CD4-positive, CD25-positive, alpha-beta regulatory T cell (primary cell): ENCODE measurements around the gene PDE5A. TPM values are rescaled to one million over a fixed set of nuclear protein-coding genes. Genes with fewer than 3 reads are reported as not detected.

Source experiments
- ATAC-seq, 2 donors: fragments of 150-1000 bp; cut with Tn5 transposase; one replicate each; pipeline ENCODE4 v1.10.0; 2021; ENCODE audit warnings: low read depth in 2 of 2, moderate number of reproducible peaks in 2 of 2, moderate library complexity in 1 of 2
- DNase-seq, 3 donors: peaks; one replicate each; pipeline versions ENCODE4 v3.0.0 to v3.0.0-alpha.2; 2012 to 2022; ENCODE audit warnings: mixed read lengths in 1 of 3
- H3K27ac ChIP-seq: one replicate; pipeline ENCODE4 v1.7.0; 2013; ENCODE audit warnings: mild to moderate bottlenecking, low read length; ENCODE audit not compliant: insufficient read depth, poor library complexity, severe bottlenecking
- H3K27me3 ChIP-seq: one replicate; pipeline ENCODE4 v1.7.0; 2013; ENCODE audit warnings: low read length; ENCODE audit not compliant: control insufficient read depth, insufficient read depth
- H3K36me3 ChIP-seq: one replicate; pipeline ENCODE4 v1.7.0; 2013; ENCODE audit warnings: mild to moderate bottlenecking, low read length, moderate library complexity; ENCODE audit not compliant: control insufficient read depth, insufficient read depth
- H3K4me1 ChIP-seq: 2 replicates; pipeline ENCODE4 v1.7.0; 2013; ENCODE audit warnings: mild to moderate bottlenecking, low read length; ENCODE audit not compliant: insufficient read depth, control insufficient read depth, poor library complexity, severe bottlenecking
- H3K4me3 ChIP-seq: one replicate; pipeline ENCODE4 v1.7.0; 2013; ENCODE audit warnings: low read depth, mild to moderate bottlenecking, low read length, moderate library complexity
- H3K9me3 ChIP-seq, 2 experiments: 1 replicate in 1 of 2; 2 replicates in 1 of 2; pipeline ENCODE4 v1.7.0; 2013; ENCODE audit warnings: low read length in 2 of 2, mild to moderate bottlenecking in 1 of 2, moderate library complexity in 1 of 2; ENCODE audit not compliant: control insufficient read depth in 2 of 2
- H3K27ac Mint-ChIP-seq, 3 donors: one replicate each; pipeline ENCODE4 v1.8.0; 2020 to 2022; ENCODE audit warnings: mild to moderate bottlenecking in 3 of 3, mixed read lengths in 3 of 3, moderate library complexity in 2 of 3
- H3K27me3 Mint-ChIP-seq: one replicate; pipeline ENCODE4 v1.8.0; 2022; ENCODE audit warnings: mild to moderate bottlenecking, mixed read lengths
- H3K36me3 Mint-ChIP-seq: one replicate; pipeline ENCODE4 v1.8.0; 2020; ENCODE audit warnings: mixed read lengths
- H3K4me1 Mint-ChIP-seq, 4 donors: one replicate each; pipeline ENCODE4 v1.8.0; 2020 to 2022; ENCODE audit warnings: mixed read lengths in 4 of 4, mild to moderate bottlenecking in 1 of 4
- H3K4me3 Mint-ChIP-seq, 4 donors: one replicate each; pipeline ENCODE4 v1.8.0; 2020 to 2022; ENCODE audit warnings: mild to moderate bottlenecking in 4 of 4, mixed read lengths in 4 of 4, moderate library complexity in 3 of 4
- H3K9me3 Mint-ChIP-seq, 7 donors: one replicate each; pipeline ENCODE4 v1.8.0; 2020 to 2022; ENCODE audit warnings: mixed read lengths in 7 of 7, mild to moderate bottlenecking in 3 of 7, moderate library complexity in 2 of 7
- polyA plus RNA-seq, 4 donors: library from polyadenylated mRNA; unstranded; fragments of 300-500 nt; fragmentation: Illumina TruSeq; gene quantifications; one replicate each; pipeline ENCODE4 v1.2.3, GENCODE V29; 2021
- total RNA-seq: library from RNA; stranded (reverse); gene quantifications from one replicate; pipeline ENCODE4 v1.2.3, GENCODE V29; 2022

Gene PDE5A
- total and polyA plus RNA-seq, 5 donors from 2014 or later: 0.63 to 4.9 (median 1.3) TPM

- Mint-ChIP-seq H3K9me3 (peaks cover 0 to 10% (median 1%) of the 10 kb centered on the region in 7 donors), H3K4me1 (no peaks in the 10 kb centered on the region), H3K27ac (no peak overlapping the region), H3K36me3 (no peaks in the 10 kb centered on the region), H3K4me3 (no peak overlapping the region), H3K27me3 (no peaks in the 10 kb centered on the region)
- Histone ChIP-seq H3K4me1 (no peaks in the 10 kb centered on the region), H3K27ac (no peak overlapping the region), H3K36me3 (no peaks in the 10 kb centered on the region), H3K27me3 (no peaks in the 10 kb centered on the region), H3K9me3 (no peaks in the 10 kb centered on the region), H3K4me3 (no peak overlapping the region)
- ATAC-seq (no peak), DNase-seq (no peak)
These were observed 48.3 kb downstream of the PDE5A start for GRCh38 chr4:119580293-119580692.

GRCh38 chr4:119579823-119580222 lies 48.8 kb downstream of the PDE5A start:
- no peak for ATAC-seq
- no peaks in the 10 kb centered on the region for H3K4me1 Mint-ChIP-seq
- no peak overlapping the region for H3K4me3 Mint-ChIP-seq
- Histone ChIP-seq H3K27me3 (no peaks in the 10 kb centered on the region), H3K4me3 (no peak overlapping the region), H3K4me1 (no peaks in the 10 kb centered on the region), H3K36me3 (no peaks in the 10 kb centered on the region), H3K9me3 (no peaks in the 10 kb centered on the region), H3K27ac (no peak overlapping the region)
- H3K27me3 Mint-ChIP-seq: no peaks in the 10 kb centered on the region
- H3K36me3 Mint-ChIP-seq: no peaks in the 10 kb centered on the region
- no peak for DNase-seq
- peaks cover 0 to 13% (median 3%) of the 10 kb centered on the region in 7 donors for H3K9me3 Mint-ChIP-seq
- no peak overlapping the region for H3K27ac Mint-ChIP-seq

GRCh38 chr4:119570401-119570800 lies 58.2 kb downstream of the PDE5A start:
- H3K9me3 ChIP-seq: no peaks in the 10 kb centered on the region
- H3K27me3 ChIP-seq: no peaks in the 10 kb centered on the region
- DNase-seq: no peak
- no peaks in the 10 kb centered on the region for H3K36me3 Mint-ChIP-seq
- no peaks in the 10 kb centered on the region for H3K4me1 ChIP-seq
- peaks cover 13% of the 10 kb centered on the region for H3K27me3 Mint-ChIP-seq
- no peak for ATAC-seq
- H3K4me1 Mint-ChIP-seq: no peaks in the 10 kb centered on the region
- no peak overlapping the region for H3K27ac ChIP-seq
- no peak overlapping the region for H3K4me3 ChIP-seq
- H3K27ac Mint-ChIP-seq: no peak overlapping the region
- no peaks in the 10 kb centered on the region for H3K36me3 ChIP-seq
- peaks cover 0 to 9% (median 4%) of the 10 kb centered on the region in 7 donors for H3K9me3 Mint-ChIP-seq
- H3K4me3 Mint-ChIP-seq: no peak overlapping the region

- Mint-ChIP-seq H3K27me3 (peaks cover 5% of the 10 kb centered on the region), H3K4me3 (no peak overlapping the region), H3K4me1 (no peaks in the 10 kb centered on the region), H3K27ac (no peak overlapping the region), H3K9me3 (peaks cover 3 to 18% (median 6%) of the 10 kb centered on the region in 7 donors), H3K36me3 (peaks cover 4% of the 10 kb centered on the region)
- ATAC-seq (no peak), DNase-seq (no peak)
- H3K27ac ChIP-seq: no peak overlapping the region
- H3K4me1 ChIP-seq: no peaks in the 10 kb centered on the region
- no peaks in the 10 kb centered on the region for H3K36me3 ChIP-seq
- no peaks in the 10 kb centered on the region for H3K27me3 ChIP-seq
- H3K4me3 ChIP-seq: no peak overlapping the region
- peaks cover 13 to 14% of the 10 kb centered on the region in 2 experiments for H3K9me3 ChIP-seq
These were observed 64.5 kb downstream of the PDE5A start for GRCh38 chr4:119564106-119564505.

- H3K36me3 Mint-ChIP-seq: peaks cover 4% of the 10 kb centered on the region
- no peaks in the 10 kb centered on the region for H3K36me3 ChIP-seq
- ATAC-seq (no peak), DNase-seq (peak in 1 of 3 donors; percentile 20)
- H3K27ac ChIP-seq: no peak overlapping the region
- peaks cover 9 to 10% of the 10 kb centered on the region in 2 experiments for H3K9me3 ChIP-seq
- no peaks in the 10 kb centered on the region for H3K4me1 ChIP-seq
- no peaks in the 10 kb centered on the region for H3K4me1 Mint-ChIP-seq
- H3K27me3 ChIP-seq: no peaks in the 10 kb centered on the region
- H3K4me3 ChIP-seq: no peak overlapping the region
- no peak overlapping the region for H3K27ac Mint-ChIP-seq
- H3K27me3 Mint-ChIP-seq: no peaks in the 10 kb centered on the region
- H3K9me3 Mint-ChIP-seq: peaks cover 2 to 9% (median 6%) of the 10 kb centered on the region in 7 donors
- no peak overlapping the region for H3K4me3 Mint-ChIP-seq
These were observed 69.5 kb downstream of the PDE5A start for GRCh38 chr4:119559044-119559647.

- no peaks in the 10 kb centered on the region for H3K9me3 ChIP-seq
- Mint-ChIP-seq H3K4me1 (no peaks in the 10 kb centered on the region), H3K36me3 (peaks cover 22% of the 10 kb centered on the region), H3K27ac (no peak overlapping the region), H3K9me3 (no peaks in the 10 kb centered on the region), H3K4me3 (no peak overlapping the region), H3K27me3 (no peaks in the 10 kb centered on the region)
- peaks cover 6% of the 10 kb centered on the region for H3K36me3 ChIP-seq
- ATAC-seq (no peak), DNase-seq (no peak)
- no peaks in the 10 kb centered on the region for H3K4me1 ChIP-seq
- no peaks in the 10 kb centered on the region for H3K27me3 ChIP-seq
- no peak overlapping the region for H3K27ac ChIP-seq
- H3K4me3 ChIP-seq: no peak overlapping the region
These were observed 77.6 kb downstream of the PDE5A start for GRCh38 chr4:119550857-119551532.

GRCh38 chr4:119549639-119550038 lies 79.0 kb downstream of the PDE5A start:
- Histone ChIP-seq H3K36me3 (peaks cover 6% of the 10 kb centered on the region), H3K4me3 (no peak overlapping the region), H3K27me3 (no peaks in the 10 kb centered on the region), H3K9me3 (no peaks in the 10 kb centered on the region), H3K4me1 (no peaks in the 10 kb centered on the region), H3K27ac (no peak overlapping the region)
- ATAC-seq (no peak), DNase-seq (no peak)
- H3K27me3 Mint-ChIP-seq: no peaks in the 10 kb centered on the region
- peaks cover 22% of the 10 kb centered on the region for H3K36me3 Mint-ChIP-seq
- H3K27ac Mint-ChIP-seq: no peak overlapping the region
- H3K9me3 Mint-ChIP-seq: no peaks in the 10 kb centered on the region
- no peaks in the 10 kb centered on the region for H3K4me1 Mint-ChIP-seq
- H3K4me3 Mint-ChIP-seq: no peak overlapping the region

- no peaks in the 10 kb centered on the region for H3K27me3 ChIP-seq
- H3K36me3 ChIP-seq: no peaks in the 10 kb centered on the region
- no peaks in the 10 kb centered on the region for H3K9me3 Mint-ChIP-seq
- no peaks in the 10 kb centered on the region for H3K4me1 ChIP-seq
- H3K4me3 Mint-ChIP-seq: no peak overlapping the region
- no peak overlapping the region for H3K27ac Mint-ChIP-seq
- no peaks in the 10 kb centered on the region for H3K9me3 ChIP-seq
- no peak overlapping the region for H3K4me3 ChIP-seq
- DNase-seq (no peak), ATAC-seq (no peak)
- peaks cover 13% of the 10 kb centered on the region for H3K36me3 Mint-ChIP-seq
- no peak overlapping the region for H3K27ac ChIP-seq
- no peaks in the 10 kb centered on the region for H3K27me3 Mint-ChIP-seq
- no peaks in the 10 kb centered on the region for H3K4me1 Mint-ChIP-seq
These were observed 84.8 kb downstream of the PDE5A start for GRCh38 chr4:119543779-119544178.
